ENCODE measurements around the gene ZNF771.

GRCh38 chr16:30372038-30372712 lies 35.2 kb upstream of the ZNF771 start:
- TF ChIP-seq CTCF (IDR thresholded peaks at IDR 0.05) (no peak), POLR2A (IDR thresholded peaks at IDR 0.05) (no peak), POLR2AphosphoS5 (IDR thresholded peaks at IDR 0.05) (no peak)

Data from transverse colon (tissue), 4 donors.